IMR-90 (cell line): ENCODE data around the gene GRID1. TPM values are rescaled to one million over a fixed set of nuclear protein-coding genes. Genes with fewer than 3 reads are reported as not detected.
"Not testable (repeated sequence)": the region's sequence is repeated elsewhere in the genome, so short reads cannot be mapped to it uniquely, and the experiment has no call there.

ENCODE experiments used
- ATAC-seq: fragments of 200-7000 bp; cut with Tn5 transposase; 2 replicates; pipeline ENCODE4 v1.9.1; 2020; ENCODE audit warnings: low read depth, mild to moderate bottlenecking, moderate library complexity
- BruUV-seq: library from RNA; stranded (reverse); fragments of 400-500 nt; replicated peaks from 2 replicates; lab custom pipeline; 2021; lab: Mats Ljungman, UMichigan
- CTCF ChIA-PET: fragments of 300-600 bp; formaldehyde crosslinking; extraction: SDS; loops from one replicate; lab custom pipeline; 2021; ENCODE audit warnings: antibody characterized with exemption; lab: Yijun Ruan, JAX
- POLR2A ChIA-PET: fragments of 300-600 bp; sonication (Branson Sonifier 250); formaldehyde crosslinking; loops from one replicate; lab custom pipeline; 2022; ENCODE audit warnings: antibody characterized with exemption; ENCODE audit not compliant: unreplicated experiment; lab: Charles Lee
- DNase-seq: peaks from one replicate; pipeline ENCODE4 v3.0.0; 2013
- H2AFZ ChIP-seq: replicated peaks from 2 replicates; pipeline ENCODE3; 2013; ENCODE audit warnings: low read length, mild to moderate bottlenecking; ENCODE audit not compliant: poor library complexity
- H2AK5ac ChIP-seq: 2 replicates; pipeline ENCODE4 v1.6.1; 2013; ENCODE audit warnings: low read depth, low read length, inconsistent platforms
- H2AK9ac ChIP-seq: replicated peaks from 2 replicates; pipeline ENCODE3; 2013; ENCODE audit warnings: mild to moderate bottlenecking, low read depth, low read length, moderate library complexity; ENCODE audit not compliant: poor library complexity
- H2BK120ac ChIP-seq: 2 replicates; pipeline ENCODE4 v1.6.1; 2013; ENCODE audit warnings: low read depth, low read length, inconsistent platforms
- H2BK15ac ChIP-seq: 3 replicates; pipeline ENCODE4 v1.6.1; 2013; ENCODE audit warnings: low read depth, low read length, inconsistent platforms
- H2BK20ac ChIP-seq: 2 replicates; pipeline ENCODE4 v1.6.1; 2013; ENCODE audit warnings: low read depth, mild to moderate bottlenecking, inconsistent platforms, low read length, moderate library complexity
- H2BK5ac ChIP-seq: 2 replicates; pipeline ENCODE4 v1.6.1; 2013; ENCODE audit warnings: mild to moderate bottlenecking, low read depth, low read length, inconsistent platforms; ENCODE audit not compliant: poor library complexity, severe bottlenecking
- H3K14ac ChIP-seq: replicated peaks from 2 replicates; pipeline ENCODE4 v1.6.1; 2013; ENCODE audit warnings: low read depth, low read length, inconsistent platforms
- H3K18ac ChIP-seq: 2 replicates; pipeline ENCODE4 v1.6.1; 2013; ENCODE audit warnings: low read depth, low read length, control low read depth
- H3K23ac ChIP-seq: 2 replicates; pipeline ENCODE4 v1.6.1; 2013; ENCODE audit warnings: low read depth, low read length, inconsistent platforms
- H3K27ac ChIP-seq: 2 replicates; pipeline ENCODE4 v1.5.1; 2013; ENCODE audit warnings: mild to moderate bottlenecking, control low read depth, low read length; ENCODE audit not compliant: insufficient read depth
- H3K27me3 ChIP-seq: 2 replicates; pipeline ENCODE4 v1.6.1; 2013; ENCODE audit warnings: low read length; ENCODE audit not compliant: control insufficient read depth, insufficient read depth
- H3K36me3 ChIP-seq: 2 replicates; pipeline ENCODE4 v1.6.1; 2013; ENCODE audit warnings: low read length, mixed read lengths; ENCODE audit not compliant: control insufficient read depth, insufficient read depth
- H3K4ac ChIP-seq: 2 replicates; pipeline ENCODE4 v1.6.1; 2013; ENCODE audit warnings: low read depth, low read length, inconsistent platforms
- H3K4me1 ChIP-seq: 2 replicates; pipeline ENCODE4 v1.6.1; 2013; ENCODE audit warnings: low read length, mixed read lengths; ENCODE audit not compliant: control insufficient read depth, insufficient read depth
- H3K4me2 ChIP-seq: 2 replicates; pipeline ENCODE4 v1.6.1; 2013; ENCODE audit warnings: low read depth, mild to moderate bottlenecking, control low read depth, low read length, moderate library complexity
- H3K4me3 ChIP-seq: 2 replicates; pipeline ENCODE4 v1.5.1; 2013; ENCODE audit warnings: low read depth, mild to moderate bottlenecking, control low read depth, low read length, moderate library complexity; ENCODE audit not compliant: insufficient read depth
- H3K56ac ChIP-seq: 2 replicates; pipeline ENCODE4 v1.6.1; 2013; ENCODE audit warnings: low read length, inconsistent platforms; ENCODE audit not compliant: insufficient read depth; ENCODE audit errors: extremely low read depth
- H3K79me1 ChIP-seq, 2 experiments: 2 replicates each; pipeline ENCODE4 v1.6.1; 2013; ENCODE audit warnings: low read length in 2 of 2, inconsistent platforms in 1 of 2, low read depth in 1 of 2
- H3K9ac ChIP-seq: 2 replicates; pipeline ENCODE4 v1.6.1; 2013; ENCODE audit warnings: low read depth, low read length, control low read depth
- H3K9me1 ChIP-seq: 2 replicates; pipeline ENCODE4 v1.6.1; 2013; ENCODE audit warnings: low read length, inconsistent platforms; ENCODE audit not compliant: insufficient read depth
- H3K9me3 ChIP-seq: 2 replicates; pipeline ENCODE4 v1.6.1; 2013; ENCODE audit warnings: low read length; ENCODE audit not compliant: control insufficient read depth, insufficient read depth
- H4K20me1 ChIP-seq: 2 replicates; pipeline ENCODE4 v1.6.1; 2013; ENCODE audit warnings: low read length, inconsistent platforms; ENCODE audit not compliant: insufficient read depth
- H4K5ac ChIP-seq: 2 replicates; pipeline ENCODE4 v1.6.1; 2013; ENCODE audit warnings: mild to moderate bottlenecking, low read depth, low read length, control low read depth
- H4K8ac ChIP-seq, 2 experiments: 2 replicates each; pipeline ENCODE4 v1.6.1; 2013; ENCODE audit warnings: low read depth in 2 of 2, low read length in 2 of 2, control low read depth in 1 of 2, inconsistent platforms in 1 of 2
- H4K91ac ChIP-seq: 2 replicates; pipeline ENCODE4 v1.6.1; 2013; ENCODE audit warnings: low read depth, low read length, inconsistent platforms; ENCODE audit not compliant: insufficient read depth
- WGBS, 2 experiments: methylation state at CpG; one replicate each; pipeline versions ENCODE4 v1.1.5 to v1.1.7; 2013; ENCODE audit warnings: missing lambda C conversion rate in 2 of 2; ENCODE audit not compliant: insufficient read length in 1 of 2; ENCODE audit errors: extremely low coverage in 2 of 2; 5-methylcytosine and 5-hydroxymethylcytosine counted together
- dilution Hi-C: fragments of 300-500 bp; cut with HindIII; formaldehyde crosslinking; loops from one replicate; pipeline ENCODE4 v1.14.3; 2018; ENCODE audit warnings: low sequenced_read_pairs; ENCODE audit not compliant: unreplicated experiment
- in situ Hi-C: fragments of 300-500 bp; cut with MboI; formaldehyde crosslinking; loops from 3 replicates; pipeline ENCODE4 v1.14.3; 2019; ENCODE audit warnings: low sequenced_read_pairs, inconsistent platforms, mixed read lengths
- intact Hi-C: fragments of 100-400 bp; cut with micrococcal nuclease; formaldehyde crosslinking; loops from 2 replicates; pipeline ENCODE4 v1.10.0; 2022
- polyA plus RNA-seq, 3 experiments: library from polyadenylated mRNA; depleted of rRNA; stranded (reverse); fragments of >200 nt; gene quantifications; 2 replicates each; pipeline ENCODE4 v1.2.3, GENCODE V29; 2012; ENCODE audit warnings: low replicate concordance in 1 of 3
- total RNA-seq: library from RNA; depleted of rRNA; stranded (reverse); fragments of >200 nt; gene quantifications from 2 replicates; pipeline ENCODE4 v1.2.3, GENCODE V29; 2012

The GRID1 gene
- total and polyA plus RNA-seq, 2 of the 4 experiments (the other 2 are of a cell fraction) = not detected

DNA sequence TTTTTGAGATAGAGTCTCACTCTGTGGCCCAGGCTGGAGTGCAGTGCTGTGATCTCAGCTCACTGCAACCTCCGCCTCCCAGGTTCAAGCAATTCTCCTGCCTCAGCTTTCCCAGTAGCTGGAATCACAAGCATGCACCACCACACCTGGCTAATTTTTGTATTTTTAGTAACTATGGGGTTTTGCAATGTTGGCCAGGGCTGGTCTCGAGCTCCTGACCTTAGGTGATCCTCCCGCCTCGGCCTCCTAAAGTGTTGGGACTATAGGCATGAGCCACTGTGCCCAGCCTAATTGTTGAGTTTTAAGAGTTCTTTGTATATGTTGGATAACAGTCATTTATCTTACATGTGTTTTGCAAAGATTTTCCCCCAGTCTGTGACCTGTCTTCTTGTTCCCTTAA, 667.5 kb downstream of the GRID1 start:
- H3K9ac ChIP-seq, H3K4ac ChIP-seq, intact Hi-C loops, H2BK5ac ChIP-seq, H2AK5ac ChIP-seq, H2AFZ ChIP-seq, H3K14ac ChIP-seq, H3K27me3 ChIP-seq, H3K9me3 ChIP-seq, BruUV-seq, H3K79me1 ChIP-seq, H3K56ac ChIP-seq, H3K4me3 ChIP-seq, in situ Hi-C loops, H2BK20ac ChIP-seq, H4K8ac ChIP-seq, H3K4me2 ChIP-seq, H3K36me3 ChIP-seq, H2BK120ac ChIP-seq, H4K91ac ChIP-seq, H4K20me1 ChIP-seq, ATAC-seq, POLR2A ChIA-PET, CTCF ChIA-PET, dilution Hi-C loops, H3K4me1 ChIP-seq, H2BK15ac ChIP-seq, H2AK9ac ChIP-seq, DNase-seq, H3K9me1 ChIP-seq, H4K5ac ChIP-seq, H3K18ac ChIP-seq, H3K27ac ChIP-seq, H3K23ac ChIP-seq: not testable (repeated sequence)
- no CpG with 5 or more reads among the region's 4 CpGs for WGBS, 2 experiments
